C4-2B (cell line): ENCODE measurements around the gene TMEM131L.

Source experiments
- H3K27ac ChIP-seq: fragments of 450-650 bp; 2 replicates; pipeline ENCODE4 v1.5.1; 2017
- CTCF ChIP-seq: fragments of 450-650 bp; conservative IDR thresholded peaks from 2 replicates; pipeline ENCODE4 v1.5.1; 2017; ENCODE audit warnings: mild to moderate bottlenecking
- ZFX ChIP-seq: fragments of 450-650 bp; IDR thresholded peaks from 2 replicates; pipeline ENCODE4 v1.6.1; 2017

TMEM131L gene

GRCh38 chr4:153579410-153579809 lies 113.2 kb downstream of the TMEM131L start:
- H3K27ac ChIP-seq = no peak overlapping the region
- TF ChIP-seq ZFX (no peak), CTCF (no peak)

GRCh38 chr4:153579872-153580271 lies 113.7 kb downstream of the TMEM131L start:
- H3K27ac ChIP-seq = no peak overlapping the region
- TF ChIP-seq ZFX (no peak), CTCF (no peak)

- H3K27ac ChIP-seq = no peak overlapping the region
- TF ChIP-seq CTCF (no peak), ZFX (no peak)
These were observed 117.0 kb downstream of the TMEM131L start for GRCh38 chr4:153582954-153583702.

- H3K27ac ChIP-seq = no peak overlapping the region
- TF ChIP-seq ZFX (no peak), CTCF (no peak)
These were observed 118.9 kb downstream of the TMEM131L start for GRCh38 chr4:153585026-153585425.

GRCh38 chr4:153589703-153590595 lies 123.8 kb downstream of the TMEM131L start:
- no peak overlapping the region for H3K27ac ChIP-seq
- no peak for TF ChIP-seq ZFX
- no peak for TF ChIP-seq CTCF

- no peak for TF ChIP-seq CTCF
- TF ChIP-seq ZFX = no peak
These were observed 125.3 kb downstream of the TMEM131L start for GRCh38 chr4:153591441-153591840.

GRCh38 chr4:153592064-153592463 lies 125.9 kb downstream of the TMEM131L start:
- H3K27ac ChIP-seq = no peak overlapping the region
- TF ChIP-seq CTCF (no peak), ZFX (no peak)

More at GRCh38 chr4:153591441-153591840, 125.3 kb downstream of the TMEM131L start:
- no peak overlapping the region for H3K27ac ChIP-seq
